Measurements from ENCODE around the gene NPHS1.

DNA sequence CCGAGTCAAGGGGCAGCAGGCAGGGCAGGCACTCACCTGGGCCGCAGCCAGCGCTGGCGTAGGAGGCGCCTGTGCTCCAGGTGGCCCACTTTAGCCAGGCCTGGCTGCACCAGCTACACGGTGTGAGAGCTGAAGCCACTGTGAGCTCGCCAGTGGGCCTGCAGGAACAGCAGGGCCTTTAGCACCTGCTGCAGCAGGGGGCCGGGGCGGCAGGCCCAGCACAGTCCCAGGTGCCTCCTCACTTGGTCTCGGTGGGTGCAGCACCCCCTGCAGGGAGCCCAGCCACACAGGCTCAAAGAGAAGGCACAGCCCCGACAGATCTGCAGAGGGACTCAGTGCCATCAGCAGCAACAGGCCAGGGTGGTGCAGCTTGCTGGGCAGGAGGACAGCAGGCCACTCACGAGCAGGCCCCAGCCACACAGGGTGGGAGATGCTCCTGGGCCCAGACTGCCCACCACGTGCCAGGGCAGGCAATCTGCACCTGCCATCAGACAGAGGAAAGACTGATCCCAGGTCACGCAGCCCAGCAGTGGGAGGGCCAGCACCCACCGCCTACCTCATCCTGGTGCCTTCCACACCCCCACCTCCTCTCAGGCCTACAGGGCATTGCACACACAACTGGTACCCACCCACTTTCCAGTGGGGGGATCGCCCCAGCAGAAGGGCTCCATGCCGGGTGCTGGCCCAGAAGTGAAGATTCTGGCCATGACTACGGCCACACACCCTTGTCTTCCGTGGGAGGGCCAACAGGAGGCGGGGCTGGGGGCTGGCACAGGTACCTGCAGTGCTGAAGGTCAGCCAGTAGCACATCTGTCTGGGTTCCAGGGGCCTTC, 61.1 kb downstream of the NPHS1 start:
- TF ChIP-seq, protein P1, sequence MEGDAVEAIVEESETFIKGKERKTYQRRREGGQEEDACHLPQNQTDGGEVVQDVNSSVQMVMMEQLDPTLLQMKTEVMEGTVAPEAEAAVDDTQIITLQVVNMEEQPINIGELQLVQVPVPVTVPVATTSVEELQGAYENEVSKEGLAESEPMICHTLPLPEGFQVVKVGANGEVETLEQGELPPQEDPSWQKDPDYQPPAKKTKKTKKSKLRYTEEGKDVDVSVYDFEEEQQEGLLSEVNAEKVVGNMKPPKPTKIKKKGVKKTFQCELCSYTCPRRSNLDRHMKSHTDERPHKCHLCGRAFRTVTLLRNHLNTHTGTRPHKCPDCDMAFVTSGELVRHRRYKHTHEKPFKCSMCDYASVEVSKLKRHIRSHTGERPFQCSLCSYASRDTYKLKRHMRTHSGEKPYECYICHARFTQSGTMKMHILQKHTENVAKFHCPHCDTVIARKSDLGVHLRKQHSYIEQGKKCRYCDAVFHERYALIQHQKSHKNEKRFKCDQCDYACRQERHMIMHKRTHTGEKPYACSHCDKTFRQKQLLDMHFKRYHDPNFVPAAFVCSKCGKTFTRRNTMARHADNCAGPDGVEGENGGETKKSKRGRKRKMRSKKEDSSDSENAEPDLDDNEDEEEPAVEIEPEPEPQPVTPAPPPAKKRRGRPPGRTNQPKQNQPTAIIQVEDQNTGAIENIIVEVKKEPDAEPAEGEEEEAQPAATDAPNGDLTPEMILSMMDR (conservative IDR thresholded peaks at IDR 0.05; ENCODE audit: low read length) = peak; percentile 49
- no peak for TF ChIP-seq EZH2phosphoT487 (IDR thresholded peaks at IDR 0.05; ENCODE audit: borderline replicate concordance)

Measured in Loucy (cell line).